SJSA1 (cell line): ENCODE measurements around the gene MAML2. TPM values are rescaled to one million over a fixed set of nuclear protein-coding genes. Genes with fewer than 3 reads are reported as not detected.
A peak's percentile ranks its signal among the peaks of the same experiment; 100 is the strongest.

Experiments
- DNase-seq, 2 experiments: peaks; one replicate each; pipeline ENCODE4 v3.0.0-alpha.2; 2015 to 2020; ENCODE audit warnings: low spot score in 2 of 2, low read depth in 1 of 2
- H3K27ac ChIP-seq: fragments of 250-450 bp; sonication (Bioruptor Pico); 2 replicates; pipeline ENCODE4 v1.5.1; 2020; ENCODE audit warnings: mild to moderate bottlenecking, moderate library complexity
- H3K27me3 ChIP-seq: fragments of 250-450 bp; sonication (Bioruptor Pico); replicated peaks from 2 replicates; pipeline ENCODE4 v1.5.1; 2020; ENCODE audit warnings: mild to moderate bottlenecking, moderate library complexity
- H3K36me3 ChIP-seq: fragments of 250-450 bp; sonication (Bioruptor Pico); 2 replicates; pipeline ENCODE4 v1.5.1; 2020; ENCODE audit warnings: mild to moderate bottlenecking
- H3K4me1 ChIP-seq: fragments of 250-450 bp; sonication (Bioruptor Pico); replicated peaks from 2 replicates; pipeline ENCODE4 v1.6.1; 2021; ENCODE audit warnings: mild to moderate bottlenecking
- H3K4me3 ChIP-seq: fragments of 250-450 bp; sonication (Bioruptor Pico); 2 replicates; pipeline ENCODE4 v1.5.1; 2020; ENCODE audit warnings: mild to moderate bottlenecking
- H3K9me3 ChIP-seq: fragments of 250-450 bp; sonication (Bioruptor Pico); replicated peaks from 2 replicates; pipeline ENCODE4 v1.5.1; 2020; ENCODE audit warnings: mild to moderate bottlenecking
- total RNA-seq: library from RNA; depleted of rRNA; stranded (reverse); fragments of >200 nt; shearing (Covaris generic); gene quantifications from 2 replicates; pipeline ENCODE4 v1.2.3, GENCODE V29; 2014

MAML2 gene
- total RNA-seq, 1 experiment from 2014 or later = 8.7 TPM

- H3K9me3 ChIP-seq = no peaks in the 10 kb centered on the region
- DNase-seq = no peak
- no peak overlapping the region for H3K27ac ChIP-seq
- H3K4me1 ChIP-seq = peaks cover 19% of the 10 kb centered on the region
- H3K4me3 ChIP-seq = no peak overlapping the region
- no peaks in the 10 kb centered on the region for H3K27me3 ChIP-seq
- H3K36me3 ChIP-seq = no peaks in the 10 kb centered on the region
Measured at GRCh38 chr11:96019281-96019680, 323.7 kb downstream of the MAML2 start.

GRCh38 chr11:96017856-96018255, 325.1 kb downstream of the MAML2 start:
- Histone ChIP-seq H3K27me3 (no peaks in the 10 kb centered on the region), H3K27ac (no peak overlapping the region), H3K4me3 (no peak overlapping the region), H3K36me3 (no peaks in the 10 kb centered on the region), H3K4me1 (peaks cover 17% of the 10 kb centered on the region), H3K9me3 (no peaks in the 10 kb centered on the region)
- no peak for DNase-seq

GRCh38 chr11:96016978-96017502, 326.0 kb downstream of the MAML2 start:
- Histone ChIP-seq H3K27ac (no peak overlapping the region), H3K9me3 (no peaks in the 10 kb centered on the region), H3K36me3 (no peaks in the 10 kb centered on the region), H3K4me1 (peaks cover 22% of the 10 kb centered on the region), H3K4me3 (no peak overlapping the region), H3K27me3 (no peaks in the 10 kb centered on the region)
- no peak for DNase-seq

- Histone ChIP-seq H3K36me3 (no peaks in the 10 kb centered on the region), H3K9me3 (no peaks in the 10 kb centered on the region), H3K4me1 (peaks cover 23% of the 10 kb centered on the region), H3K27me3 (no peaks in the 10 kb centered on the region), H3K27ac (no peak overlapping the region), H3K4me3 (no peak overlapping the region)
- no peak for DNase-seq
Measured at GRCh38 chr11:96015906-96016565, 327.0 kb downstream of the MAML2 start.

GRCh38 chr11:96014217-96014616, 328.8 kb downstream of the MAML2 start:
- DNase-seq = peak in 1 of 2 experiments; percentile 43
- H3K27me3 ChIP-seq = no peaks in the 10 kb centered on the region
- no peak overlapping the region for H3K4me3 ChIP-seq
- no peak overlapping the region for H3K27ac ChIP-seq
- peaks cover 23% of the 10 kb centered on the region for H3K4me1 ChIP-seq
- H3K9me3 ChIP-seq = no peaks in the 10 kb centered on the region
- H3K36me3 ChIP-seq = no peaks in the 10 kb centered on the region

GRCh38 chr11:96013461-96014213, 329.4 kb downstream of the MAML2 start:
- Histone ChIP-seq H3K9me3 (no peaks in the 10 kb centered on the region), H3K27ac (no peak overlapping the region), H3K4me1 (peaks cover 25% of the 10 kb centered on the region), H3K36me3 (no peaks in the 10 kb centered on the region), H3K4me3 (no peak overlapping the region), H3K27me3 (no peaks in the 10 kb centered on the region)
- no peak for DNase-seq

- no peaks in the 10 kb centered on the region for H3K27me3 ChIP-seq
- H3K27ac ChIP-seq = 0 out of 2 replicates have a peak overlapping the region, but pooled peaks have one; percentile 17
- no peaks in the 10 kb centered on the region for H3K36me3 ChIP-seq
- H3K4me3 ChIP-seq = no peak overlapping the region
- H3K4me1 ChIP-seq = peaks cover 32% of the 10 kb centered on the region
- peak in 1 of 2 experiments; percentile 23 for DNase-seq
- no peaks in the 10 kb centered on the region for H3K9me3 ChIP-seq
Measured at GRCh38 chr11:96012086-96012824, 330.7 kb downstream of the MAML2 start.

GRCh38 chr11:96010683-96011082, 332.3 kb downstream of the MAML2 start:
- peaks cover 32% of the 10 kb centered on the region for H3K4me1 ChIP-seq
- H3K27ac ChIP-seq = no peak overlapping the region
- H3K36me3 ChIP-seq = no peaks in the 10 kb centered on the region
- no peaks in the 10 kb centered on the region for H3K9me3 ChIP-seq
- no peak overlapping the region for H3K4me3 ChIP-seq
- H3K27me3 ChIP-seq = no peaks in the 10 kb centered on the region
- no peak for DNase-seq

GRCh38 chr11:96008161-96008720, 334.8 kb downstream of the MAML2 start:
- peaks cover 16% of the 10 kb centered on the region for H3K4me1 ChIP-seq
- H3K27ac ChIP-seq = no peak overlapping the region
- H3K9me3 ChIP-seq = no peaks in the 10 kb centered on the region
- H3K36me3 ChIP-seq = no peaks in the 10 kb centered on the region
- no peak for DNase-seq
- H3K27me3 ChIP-seq = no peaks in the 10 kb centered on the region
- H3K4me3 ChIP-seq = no peak overlapping the region

GRCh38 chr11:96006037-96006436, 337.0 kb downstream of the MAML2 start:
- Histone ChIP-seq H3K4me3 (no peak overlapping the region), H3K4me1 (peaks cover 8% of the 10 kb centered on the region; the same call in 1 of the 2 replicates), H3K36me3 (no peaks in the 10 kb centered on the region), H3K27ac (no peak overlapping the region), H3K27me3 (no peaks in the 10 kb centered on the region), H3K9me3 (no peaks in the 10 kb centered on the region)
- no peak for DNase-seq

GRCh38 chr11:96004862-96005261, 338.1 kb downstream of the MAML2 start:
- no peak for DNase-seq
- no peaks in the 10 kb centered on the region for H3K36me3 ChIP-seq
- H3K27ac ChIP-seq = no peak overlapping the region
- no peaks in the 10 kb centered on the region for H3K27me3 ChIP-seq
- H3K4me1 ChIP-seq = peaks cover 15% of the 10 kb centered on the region
- no peaks in the 10 kb centered on the region for H3K9me3 ChIP-seq
- no peak overlapping the region for H3K4me3 ChIP-seq

GRCh38 chr11:96002754-96003290, 340.2 kb downstream of the MAML2 start:
- no peak overlapping the region for H3K27ac ChIP-seq
- no peaks in the 10 kb centered on the region for H3K9me3 ChIP-seq
- peaks cover 11% of the 10 kb centered on the region for H3K4me1 ChIP-seq
- no peaks in the 10 kb centered on the region for H3K27me3 ChIP-seq
- DNase-seq = no peak
- no peak overlapping the region for H3K4me3 ChIP-seq
- H3K36me3 ChIP-seq = no peaks in the 10 kb centered on the region

GRCh38 chr11:96002339-96002738, 340.7 kb downstream of the MAML2 start:
- Histone ChIP-seq H3K27ac (no peak overlapping the region), H3K9me3 (no peaks in the 10 kb centered on the region), H3K4me1 (peaks cover 11% of the 10 kb centered on the region), H3K27me3 (no peaks in the 10 kb centered on the region), H3K4me3 (no peak overlapping the region), H3K36me3 (no peaks in the 10 kb centered on the region)
- DNase-seq = no peak
